ENCODE measurements around the gene MRPL24. TPM values are rescaled to one million over a fixed set of nuclear protein-coding genes. Genes with fewer than 3 reads are reported as not detected.

Gene MRPL24
- total RNA-seq, 4 donors from 2014 or later = 48.6 to 90.4 (median 66.2) TPM

- Histone ChIP-seq H3K27me3 (no peaks in the 10 kb centered on the region), H3K9me3 (no peaks in the 10 kb centered on the region), H3K4me1 (peaks cover 0 to 78% (median 48%) of the 10 kb centered on the region in 4 donors), H3K4me3 (no peak overlapping the region), H3K36me3 (peaks cover 0 to 36% (median 15%) of the 10 kb centered on the region in 3 donors), H3K27ac (peak overlapping the region in 2 of 4 donors; percentile 97 to 100)
- TF ChIP-seq CTCF (IDR thresholded peaks at IDR 0.05) (no peak), EP300 (IDR thresholded peaks at IDR 0.05) (no peak), POLR2A (IDR thresholded peaks at IDR 0.05) (no peak)
- WGBS, 2 donors = 68 to 71% methylated on average over 4 to 12 of the region's 12 CpGs
- DNase-seq (ENCODE audit: low spot score in 2 of 2) = no peak
Observed at GRCh38 chr1:156744344-156744743, 3.5 kb upstream of the MRPL24 start.

GRCh38 chr1:156743367-156744302 lies 2.7 kb upstream of the MRPL24 start:
- no peak overlapping the region for H3K4me3 ChIP-seq
- no peak for DNase-seq (ENCODE audit: low spot score in 2 of 2)
- peak overlapping the region in 2 of 4 donors; percentile 28 to 97 for H3K27ac ChIP-seq
- no peak for TF ChIP-seq CTCF (IDR thresholded peaks at IDR 0.05)
- no peak for TF ChIP-seq POLR2A (IDR thresholded peaks at IDR 0.05)
- no peak for TF ChIP-seq EP300 (IDR thresholded peaks at IDR 0.05)
- no peaks in the 10 kb centered on the region for H3K27me3 ChIP-seq
- H3K36me3 ChIP-seq = peaks cover 0 to 36% (median 15%) of the 10 kb centered on the region in 3 donors
- no peaks in the 10 kb centered on the region for H3K9me3 ChIP-seq
- H3K4me1 ChIP-seq = peaks cover 0 to 78% (median 41%) of the 10 kb centered on the region in 4 donors
- WGBS, 2 donors = 73 to 74% methylated on average over 14 of the region's 14 CpGs

- peak overlapping the region in 1 of 4 donors; percentile 90 for H3K27ac ChIP-seq
- 84 to 95% methylated on average over 4 of the region's 4 CpGs for WGBS, 2 donors
- peaks cover 0 to 70% (median 32%) of the 10 kb centered on the region in 4 donors for H3K4me1 ChIP-seq
- H3K4me3 ChIP-seq = no peak overlapping the region
- H3K9me3 ChIP-seq = no peaks in the 10 kb centered on the region
- H3K36me3 ChIP-seq = peaks cover 0 to 44% (median 15%) of the 10 kb centered on the region in 3 donors
- TF ChIP-seq CTCF (IDR thresholded peaks at IDR 0.05) (no peak), EP300 (IDR thresholded peaks at IDR 0.05) (no peak), POLR2A (IDR thresholded peaks at IDR 0.05) (no peak)
- no peaks in the 10 kb centered on the region for H3K27me3 ChIP-seq
- DNase-seq (ENCODE audit: low spot score in 2 of 2) = no peak
Observed at GRCh38 chr1:156742801-156743200, 1.9 kb upstream of the MRPL24 start.

GRCh38 chr1:156742017-156742416 lies 1.1 kb upstream of the MRPL24 start:
- Histone ChIP-seq H3K4me3 (no peak overlapping the region), H3K4me1 (peaks cover 0 to 64% (median 26%) of the 10 kb centered on the region in 4 donors), H3K9me3 (no peaks in the 10 kb centered on the region), H3K36me3 (peaks cover 0 to 52% (median 15%) of the 10 kb centered on the region in 3 donors), H3K27ac (peak overlapping the region; percentile 85 to 93 (median 89)), H3K27me3 (no peaks in the 10 kb centered on the region)
- TF ChIP-seq POLR2A (IDR thresholded peaks at IDR 0.05) (no peak), EP300 (IDR thresholded peaks at IDR 0.05) (no peak), CTCF (IDR thresholded peaks at IDR 0.05) (no peak)
- no peak for DNase-seq (ENCODE audit: low spot score in 2 of 2)
- 81 to 83% methylated on average over 3 of the region's 3 CpGs for WGBS, 2 donors

GRCh38 chr1:156741481-156741983 lies 644 bp upstream of the MRPL24 start:
- H3K4me3 ChIP-seq = peak overlapping the region; percentile 8 to 72 (median 58)
- 58 to 61% methylated on average over 8 of the region's 8 CpGs for WGBS, 2 donors
- peaks cover 0 to 63% (median 24%) of the 10 kb centered on the region in 4 donors for H3K4me1 ChIP-seq
- no peaks in the 10 kb centered on the region for H3K9me3 ChIP-seq
- TF ChIP-seq EP300 (IDR thresholded peaks at IDR 0.05) = no peak
- no peak for TF ChIP-seq POLR2A (IDR thresholded peaks at IDR 0.05)
- no peak for TF ChIP-seq CTCF (IDR thresholded peaks at IDR 0.05)
- peak overlapping the region; percentile 85 to 93 (median 89) for H3K27ac ChIP-seq
- H3K27me3 ChIP-seq = no peaks in the 10 kb centered on the region
- H3K36me3 ChIP-seq = peaks cover 0 to 57% (median 15%) of the 10 kb centered on the region in 3 donors
- no peak for DNase-seq (ENCODE audit: low spot score in 2 of 2)
